ENCODE measurements around the gene GLYR1.

The GLYR1 gene

DNA sequence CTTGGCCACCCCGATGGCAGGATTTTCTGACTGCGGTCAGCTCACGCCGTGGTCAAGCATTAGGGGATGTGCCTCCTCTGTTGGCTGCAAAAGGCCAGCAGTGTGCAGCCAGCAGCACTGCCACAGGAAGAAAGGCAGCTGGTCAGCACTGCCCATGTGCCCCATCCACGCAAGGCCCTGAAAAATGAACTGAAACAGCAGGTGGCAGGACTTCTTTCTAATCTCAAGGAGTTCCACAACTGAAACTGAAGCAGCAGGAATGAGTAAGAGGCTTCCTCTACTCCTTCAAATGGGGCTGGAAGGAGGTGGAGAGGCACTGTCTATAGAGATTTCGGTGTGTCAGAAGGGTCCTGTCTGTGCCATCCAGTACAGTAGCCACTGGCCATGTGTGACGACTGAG, 83.3 kb downstream of the GLYR1 start:
- no peak for DNase-seq (ENCODE audit: low spot score)

- DNase-seq (ENCODE audit: low spot score), result no peak
These were observed 84.9 kb downstream of the GLYR1 start for GRCh38 chr16:4762205-4762604.

GRCh38 chr16:4760221-4760910, 86.7 kb downstream of the GLYR1 start:
- DNase-seq (ENCODE audit: low spot score), result no peak

GRCh38 chr16:4755687-4756086, 91.4 kb downstream of the GLYR1 start:
- DNase-seq (ENCODE audit: low spot score), result no peak

GRCh38 chr16:4754865-4755264, 92.2 kb downstream of the GLYR1 start:
- DNase-seq (ENCODE audit: low spot score), result no peak

DNA sequence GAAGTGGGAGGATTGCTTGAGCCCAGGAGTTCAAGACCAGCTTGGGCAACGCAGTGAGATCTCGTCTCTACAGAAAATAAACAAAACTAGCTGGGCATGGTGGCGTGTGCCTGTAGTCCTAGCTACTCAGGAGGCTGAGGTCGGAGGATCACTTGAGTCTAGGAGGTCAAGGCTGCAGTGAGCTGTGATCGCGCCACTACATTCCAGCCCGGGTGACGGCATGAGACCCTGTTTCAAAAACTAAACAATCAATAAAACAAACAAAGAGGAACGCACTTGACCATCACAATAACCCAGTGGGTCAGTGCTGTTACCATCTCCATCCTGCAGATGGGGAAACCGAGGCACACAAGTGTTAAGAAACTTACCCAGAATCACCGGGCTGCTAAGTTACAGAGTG, 93.9 kb downstream of the GLYR1 start:
- DNase-seq (ENCODE audit: low spot score), result no peak
